Ovary (tissue), 9 donors: Measurements from ENCODE around the gene SF3B3. TPM values are rescaled to one million over a fixed set of nuclear protein-coding genes. Genes with fewer than 3 reads are reported as not detected.
"Not testable (repeated sequence)": the region's sequence is repeated elsewhere in the genome, so short reads cannot be mapped to it uniquely, and the experiment has no call there.

ENCODE experiments used
- DNase-seq, 5 donors: peaks; one replicate each; pipeline ENCODE4 v3.0.0-alpha.2; 2019 to 2020
- H3K27ac ChIP-seq, 2 donors: fragments of 200-600 bp; one replicate each; pipeline versions ENCODE4 v1.5.1 to v1.8.0; 2019 to 2022
- H3K27me3 ChIP-seq: fragments of 200-600 bp; one replicate; pipeline ENCODE4 v1.8.0; 2022
- H3K36me3 ChIP-seq: fragments of 200-600 bp; sonication (generic); one replicate; pipeline ENCODE4 v1.5.1; 2019
- H3K4me1 ChIP-seq: one replicate; pipeline ENCODE4 v1.8.1; 2013; ENCODE audit warnings: mild to moderate bottlenecking, moderate library complexity; ENCODE audit not compliant: insufficient read depth
- H3K4me3 ChIP-seq: fragments of 200-600 bp; sonication (generic); one replicate; pipeline ENCODE4 v1.5.1; 2017
- H3K9me3 ChIP-seq, 2 donors: fragments of 200-600 bp in 1 of 2; sonication (generic) in 1 of 2; one replicate each; pipeline versions ENCODE4 v1.5.1 to v1.8.1; 2013 to 2019; ENCODE audit warnings: mild to moderate bottlenecking in 1 of 2, moderate library complexity in 1 of 2
- CTCF ChIP-seq, 3 donors: fragments of 450-650 bp in 2 of 3; fragments of 200-600 bp in 1 of 3; IDR thresholded peaks; one replicate each; pipeline versions ENCODE4 v1.5.1 to v1.8.0; 2016 to 2022; ENCODE audit warnings: antibody characterized with exemption in 3 of 3, mild to moderate bottlenecking in 1 of 3
- EP300 ChIP-seq: sonication (generic); formaldehyde crosslinking; IDR thresholded peaks from one replicate; pipeline ENCODE4 v1.6.1; 2017; ENCODE audit warnings: antibody characterized with exemption
- POLR2A ChIP-seq: fragments of 450-650 bp; IDR thresholded peaks from one replicate; pipeline ENCODE4 v1.6.1; 2017; ENCODE audit warnings: antibody characterized with exemption, mild to moderate bottlenecking, moderate library complexity
- WGBS, 3 donors: extraction: QIAGEN DNeasy Blood & Tissue Kit in 1 of 3; methylation state at CpG; one replicate each; pipeline versions ENCODE4 v1.1.5 to v1.1.7; 2013 to 2017; 5-methylcytosine and 5-hydroxymethylcytosine counted together
- intact Hi-C, 4 donors: fragments of 100-400 bp; cut with DNase I; formaldehyde crosslinking; loops; one replicate each; pipeline versions ENCODE4 v1.11.0 to v1.15.1; 2022 to 2023
- polyA plus RNA-seq, 2 donors: library from polyadenylated mRNA; stranded (reverse); fragments of 200-250 nt in 1 of 2; fragments of 350-450 nt in 1 of 2; fragmentation: Illumina TruSeq in 1 of 2; extraction: RNeasy Lipid Tissue Mini Kit (QIAGEN cat#74804) in 1 of 2; gene quantifications; one replicate each; pipeline ENCODE4 v1.2.3, GENCODE V29; 2013 to 2014
- total RNA-seq, 7 donors: library from RNA; depleted of rRNA in 2 of 7; stranded (reverse); fragments of >200 nt in 2 of 7; fragmentation: NEBNext Ultra II Directional in 3 of 7; extraction: Animal tissue kit (Norgen Biotek cat#: 25700) in 3 of 7; gene quantifications; one replicate each; pipeline versions ENCODE4 v1.1.0 to v1.2.4, GENCODE V29; 2016 to 2023
- donor health status: DM: no; HTN: no; CAD: no; lungs with moderate emphysema.
- donor health status: DM: no; HTN: no; CAD: no.
- donor health status: Bipolar disorder and iron deficiency.
- donor health status: DM: yes; HTN: yes; CAD: no.
- donor health status: DM: no; HTN: no; CAD: no.
- donor health status: DM: yes; HTN: yes; CAD: no.

SF3B3 gene
- total and polyA plus RNA-seq, 9 donors = 76.1 to 326 (median 282) TPM

DNA sequence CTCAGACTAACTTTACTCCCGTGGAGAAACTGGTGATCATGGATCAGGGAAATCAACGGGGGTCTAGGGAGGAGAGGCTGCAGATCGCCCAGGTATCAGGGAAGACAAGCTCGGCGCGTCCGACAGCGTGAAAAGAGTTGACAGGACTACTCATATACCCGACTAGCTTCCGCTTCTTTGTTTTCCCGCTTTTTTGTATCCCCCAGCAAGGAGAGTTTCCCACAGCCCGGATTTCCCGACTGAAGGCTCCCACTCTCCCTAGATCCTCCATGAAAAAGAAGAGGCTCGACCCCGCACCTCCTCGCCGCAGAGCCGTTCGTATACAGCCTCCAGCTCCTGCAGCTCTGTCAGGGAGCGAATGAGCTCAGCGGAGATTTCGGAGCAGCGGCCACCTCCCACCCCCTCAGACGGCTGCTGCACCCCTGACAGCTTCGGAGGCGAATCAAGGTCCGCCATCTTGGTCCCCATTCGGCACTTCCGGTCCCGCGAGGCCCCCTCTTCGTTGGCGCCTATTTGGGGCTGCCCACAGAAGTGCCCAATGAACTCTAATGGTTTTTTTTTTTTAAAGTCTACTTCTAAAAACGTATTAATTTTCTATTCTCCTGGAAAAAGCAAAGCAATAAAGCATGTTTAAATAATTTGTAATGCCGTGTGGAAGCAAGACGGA lies 407 bp upstream of the SF3B3 start, which contains the start of gene COG4:
COG4 (minus strand) TSS at position 479 of the 667 bp plus-strand sequence; CDS start at position 468, 11 bp downstream.
- peak within 1 kb of the TSS; percentile 90 for H3K4me3 ChIP-seq
- peaks cover 8% of the 10 kb centered on the region for H3K4me1 ChIP-seq
- no peaks in the 10 kb centered on the region for H3K27me3 ChIP-seq
- H3K9me3 ChIP-seq = no peaks in the 10 kb centered on the region
- no peaks in the 10 kb centered on the region for H3K36me3 ChIP-seq
- intact Hi-C loops = no loop called here
- H3K27ac ChIP-seq = peak within 1 kb of the TSS; percentile 69 to 77
- WGBS, 3 donors = 0 to 1% (median 1%) methylated on average over 36 of the region's 36 CpGs
- DNase-seq = peak; percentile 82 to 89 (median 87)
- TF ChIP-seq EP300 = no peak
- TF ChIP-seq CTCF (IDR thresholded peaks at IDR 0.05) = no peak

GRCh38 chr16:70524399-70524825 lies 796 bp downstream of the SF3B3 start:
- H3K4me3 ChIP-seq = peak overlapping the region; percentile 90
- DNase-seq = peak; percentile 26 to 70 (median 52)
- H3K36me3 ChIP-seq, H3K9me3 ChIP-seq, intact Hi-C loops, H3K27me3 ChIP-seq, H3K4me1 ChIP-seq: not testable (repeated sequence)
- peak overlapping the region; percentile 69 to 77 for H3K27ac ChIP-seq
- 0 to 3% (median 0%) methylated on average over 24 of the region's 24 CpGs for WGBS, 3 donors

DNA sequence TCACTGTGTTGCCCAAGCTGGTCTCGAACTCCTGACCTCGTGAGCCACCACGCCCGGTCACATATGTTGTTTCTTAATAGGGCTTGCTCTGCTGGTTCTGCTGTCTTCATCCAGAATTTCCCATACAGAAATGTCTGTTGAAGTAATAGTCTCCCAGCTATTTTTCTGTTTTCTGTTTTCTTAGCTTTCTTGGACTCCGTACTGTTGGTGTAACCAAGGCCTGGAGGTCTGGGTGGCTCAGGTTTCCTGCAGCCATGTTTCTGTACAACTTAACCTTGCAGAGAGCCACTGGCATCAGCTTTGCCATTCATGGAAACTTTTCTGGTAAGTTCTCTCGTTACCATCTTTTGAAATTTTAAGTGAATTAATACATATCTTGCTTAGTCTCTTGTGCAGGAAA lies 2.8 kb downstream of the SF3B3 start:
- no peaks in the 10 kb centered on the region for H3K9me3 ChIP-seq
- no peak overlapping the region for H3K4me3 ChIP-seq
- 60 to 81% (median 75%) methylated on average over 6 of the region's 6 CpGs for WGBS, 3 donors
- DNase-seq = no peak
- intact Hi-C loops = loop anchor here in 2 of 4 donors (5.0 kb wide), 2 partner anchors 126 to 241 kb away; no protein-coding TSS in a partner anchor
- TF ChIP-seq EP300 (no peak), POLR2A (no peak), CTCF (IDR thresholded peaks at IDR 0.05) (no peak)
- H3K27ac ChIP-seq = no peak overlapping the region
- peaks cover 8% of the 10 kb centered on the region for H3K4me1 ChIP-seq
- no peaks in the 10 kb centered on the region for H3K36me3 ChIP-seq
- H3K27me3 ChIP-seq = no peaks in the 10 kb centered on the region

GRCh38 chr16:70527315-70527996 lies 3.8 kb downstream of the SF3B3 start:
- Histone ChIP-seq H3K4me3 (no peak overlapping the region), H3K27ac (no peak overlapping the region), H3K9me3 (no peaks in the 10 kb centered on the region), H3K36me3 (no peaks in the 10 kb centered on the region), H3K4me1 (peaks cover 7% of the 10 kb centered on the region), H3K27me3 (no peaks in the 10 kb centered on the region)
- DNase-seq = no peak
- intact Hi-C loops = loop anchor here in 2 of 4 donors (5.0 kb wide), 2 partner anchors 125 to 240 kb away; no protein-coding TSS in a partner anchor
- WGBS, 3 donors = 58 to 66% (median 59%) methylated on average over 8 of the region's 8 CpGs
- TF ChIP-seq EP300 (no peak), POLR2A (no peak), CTCF (IDR thresholded peaks at IDR 0.05) (no peak)
